Hepatocyte (in vitro differentiated cells): ENCODE measurements around the gene PAQR5. TPM values are rescaled to one million over a fixed set of nuclear protein-coding genes. Genes with fewer than 3 reads are reported as not detected.

Source experiments
- DNase-seq: peaks from one replicate; pipeline ENCODE4 v3.0.0-alpha.2; 2016; ENCODE audit warnings: low spot score
- H2AFZ ChIP-seq: fragments of 200-600 bp; sonication (generic); 2 replicates; pipeline ENCODE4 v1.6.0; 2016; ENCODE audit warnings: antibody characterized with exemption, mild to moderate bottlenecking
- H3K27ac ChIP-seq: fragments of 200-600 bp; sonication (generic); 2 replicates; pipeline ENCODE4 v1.5.1; 2016; ENCODE audit warnings: mild to moderate bottlenecking
- H3K27me3 ChIP-seq: fragments of 200-600 bp; sonication (generic); 2 replicates; pipeline ENCODE4 v1.6.1; 2016
- H3K36me3 ChIP-seq: fragments of 200-600 bp; sonication (generic); replicated peaks from 2 replicates; pipeline ENCODE4 v1.5.1; 2016; ENCODE audit warnings: low read depth; ENCODE audit not compliant: insufficient read depth
- H3K4me1 ChIP-seq: fragments of 200-600 bp; sonication (generic); 2 replicates; pipeline ENCODE4 v1.5.1; 2016; ENCODE audit warnings: mild to moderate bottlenecking, moderate library complexity; ENCODE audit not compliant: insufficient read depth
- H3K4me2 ChIP-seq: fragments of 200-600 bp; sonication (generic); 2 replicates; pipeline ENCODE4 v1.6.0; 2016
- H3K4me3 ChIP-seq: fragments of 200-600 bp; sonication (generic); 2 replicates; pipeline ENCODE4 v1.5.1; 2016; ENCODE audit warnings: mild to moderate bottlenecking
- H3K79me2 ChIP-seq: fragments of 200-600 bp; sonication (generic); 2 replicates; pipeline ENCODE4 v1.6.0; 2017; ENCODE audit warnings: mild to moderate bottlenecking
- H3K9me2 ChIP-seq: fragments of 200-600 bp; sonication (generic); replicated peaks from 2 replicates; pipeline ENCODE4 v1.6.0; 2017; ENCODE audit warnings: mild to moderate bottlenecking; ENCODE audit not compliant: insufficient read depth
- H3K9me3 ChIP-seq: fragments of 200-600 bp; sonication (generic); 2 replicates; pipeline ENCODE4 v1.5.1; 2016; ENCODE audit warnings: low read depth, mild to moderate bottlenecking
- H4K20me1 ChIP-seq: fragments of 200-600 bp; sonication (generic); 2 replicates; pipeline ENCODE4 v1.6.0; 2016; ENCODE audit warnings: mild to moderate bottlenecking; ENCODE audit not compliant: insufficient read depth, poor library complexity, severe bottlenecking
- CTCF ChIP-seq: fragments of 200-600 bp; sonication (generic); IDR thresholded peaks from 2 replicates; pipeline ENCODE4 v1.5.1; 2016; ENCODE audit warnings: antibody characterized with exemption, mild to moderate bottlenecking; ENCODE audit not compliant: poor library complexity
- EZH2 ChIP-seq: fragments of 200-600 bp; sonication (generic); IDR thresholded peaks from 2 replicates; pipeline ENCODE4 v1.6.1; 2016; ENCODE audit warnings: antibody characterized with exemption, mild to moderate bottlenecking, borderline replicate concordance
- EZH2phosphoT487 ChIP-seq: fragments of 200-600 bp; sonication (generic); IDR thresholded peaks from one replicate; pipeline ENCODE4 v1.6.1; 2018; ENCODE audit warnings: antibody characterized with exemption, mild to moderate bottlenecking, low read depth, moderate library complexity; ENCODE audit not compliant: unreplicated experiment, severe bottlenecking
- WGBS: methylation state at CpG from one replicate; pipeline ENCODE4 v1.1.6; 2016; ENCODE audit warnings: low lambda C conversion rate; ENCODE audit errors: missing lambda C conversion rate; 5-methylcytosine and 5-hydroxymethylcytosine counted together
- polyA plus RNA-seq: library from polyadenylated mRNA; unstranded; fragments of >200 nt; fragmentation: Nextera tagmentation; extraction: Ambion mirVana; gene quantifications from 2 replicates; pipeline ENCODE4 v1.2.1, GENCODE V29; 2016
- total RNA-seq: library from RNA; depleted of rRNA; stranded (reverse); fragments of >200 nt; gene quantifications from 2 replicates; pipeline ENCODE4 v1.2.3, GENCODE V29; 2014

Gene PAQR5
- total and polyA plus RNA-seq, 2 experiments from 2014 or later = 2.1 to 2.8 TPM

GRCh38 chr15:69292826-69293420 is 5.8 kb upstream of the PAQR5 start:
- no peak overlapping the region for H3K4me3 ChIP-seq
- WGBS = 92% methylated on average over 10 of the region's 10 CpGs
- H3K27me3 ChIP-seq = peaks cover 1% of the 10 kb centered on the region
- DNase-seq = no peak
- TF ChIP-seq CTCF = no peak
- TF ChIP-seq EZH2 = no peak
- TF ChIP-seq EZH2phosphoT487 = no peak
- H2AFZ ChIP-seq = no peak overlapping the region
- no peaks in the 10 kb centered on the region for H3K79me2 ChIP-seq
- no peak overlapping the region for H3K4me2 ChIP-seq
- H3K27ac ChIP-seq = no peak overlapping the region
- H3K9me3 ChIP-seq = no peaks in the 10 kb centered on the region
- no peaks in the 10 kb centered on the region for H4K20me1 ChIP-seq
- no peaks in the 10 kb centered on the region for H3K36me3 ChIP-seq
- no peaks in the 10 kb centered on the region for H3K9me2 ChIP-seq
- H3K4me1 ChIP-seq = peaks cover 15% of the 10 kb centered on the region

- H3K9me3 ChIP-seq = no peaks in the 10 kb centered on the region
- H3K79me2 ChIP-seq = no peaks in the 10 kb centered on the region
- no peak for DNase-seq
- no peak overlapping the region for H3K27ac ChIP-seq
- H4K20me1 ChIP-seq = no peaks in the 10 kb centered on the region
- H3K4me1 ChIP-seq = peaks cover 18% of the 10 kb centered on the region
- TF ChIP-seq CTCF = no peak
- TF ChIP-seq EZH2phosphoT487 = no peak
- TF ChIP-seq EZH2 = no peak
- H3K4me3 ChIP-seq = no peak overlapping the region
- H3K27me3 ChIP-seq = peaks cover 9% of the 10 kb centered on the region
- no peaks in the 10 kb centered on the region for H3K9me2 ChIP-seq
- 96% methylated on average over 11 of the region's 11 CpGs for WGBS
- no peak overlapping the region for H2AFZ ChIP-seq
- H3K4me2 ChIP-seq = no peak overlapping the region
- no peaks in the 10 kb centered on the region for H3K36me3 ChIP-seq
Observed at GRCh38 chr15:69293741-69294615, 4.7 kb upstream of the PAQR5 start.

DNA sequence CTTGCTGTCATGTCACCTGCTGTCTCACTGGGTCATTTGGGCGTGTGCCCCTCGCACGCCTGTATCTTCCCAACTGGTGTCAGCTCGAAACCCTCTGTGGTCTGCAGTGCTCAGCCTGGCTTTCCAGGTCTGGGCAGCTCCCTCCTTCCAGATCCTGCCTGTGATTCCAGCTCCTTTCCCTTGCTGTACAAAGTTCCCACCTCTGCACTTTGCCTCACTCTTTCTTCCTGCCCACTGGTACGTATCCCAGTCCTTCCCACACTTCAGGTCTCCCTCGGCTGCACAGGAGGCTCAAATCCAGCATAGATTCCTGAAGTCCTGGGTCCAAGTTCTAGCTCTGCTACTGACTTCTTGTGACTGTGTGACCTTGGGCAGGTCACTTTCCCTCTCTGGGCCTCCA is 2.1 kb upstream of the PAQR5 start:
- Histone ChIP-seq H3K36me3 (no peaks in the 10 kb centered on the region), H3K9me2 (no peaks in the 10 kb centered on the region), H3K4me1 (peaks cover 4% of the 10 kb centered on the region), H2AFZ (no peak overlapping the region), H3K27me3 (peaks cover 24% of the 10 kb centered on the region), H3K4me3 (no peak overlapping the region), H3K79me2 (no peaks in the 10 kb centered on the region), H3K4me2 (no peak overlapping the region), H3K27ac (no peak overlapping the region), H3K9me3 (no peaks in the 10 kb centered on the region), H4K20me1 (no peaks in the 10 kb centered on the region)
- no peak for DNase-seq
- WGBS = 88% methylated on average over 6 of the region's 6 CpGs
- TF ChIP-seq EZH2 = no peak
- no peak for TF ChIP-seq CTCF
- TF ChIP-seq EZH2phosphoT487 = no peak
